IPS-18a (cell line): ENCODE results near the gene GPSM1.

Experiments
- H3K27ac ChIP-seq: one replicate; pipeline ENCODE4 v1.5.1; 2013; ENCODE audit warnings: low read length
- H3K27me3 ChIP-seq: one replicate; pipeline ENCODE4 v1.6.1; 2013; ENCODE audit warnings: mild to moderate bottlenecking, low read length; ENCODE audit not compliant: control insufficient read depth, insufficient read depth
- H3K36me3 ChIP-seq: one replicate; pipeline ENCODE4 v1.6.1; 2013; ENCODE audit warnings: low read depth, low read length; ENCODE audit not compliant: control insufficient read depth
- H3K4me1 ChIP-seq: one replicate; pipeline ENCODE4 v1.6.1; 2013; ENCODE audit warnings: low read depth, low read length; ENCODE audit not compliant: control insufficient read depth
- H3K4me3 ChIP-seq: one replicate; pipeline ENCODE4 v1.5.1; 2013; ENCODE audit warnings: low read length
- H3K9ac ChIP-seq: one replicate; pipeline ENCODE4 v1.6.1; 2013; ENCODE audit warnings: mild to moderate bottlenecking, low read length, moderate library complexity
- H3K9me3 ChIP-seq: one replicate; pipeline ENCODE4 v1.6.1; 2013; ENCODE audit warnings: low read depth, low read length; ENCODE audit not compliant: control insufficient read depth

The GPSM1 gene

DNA sequence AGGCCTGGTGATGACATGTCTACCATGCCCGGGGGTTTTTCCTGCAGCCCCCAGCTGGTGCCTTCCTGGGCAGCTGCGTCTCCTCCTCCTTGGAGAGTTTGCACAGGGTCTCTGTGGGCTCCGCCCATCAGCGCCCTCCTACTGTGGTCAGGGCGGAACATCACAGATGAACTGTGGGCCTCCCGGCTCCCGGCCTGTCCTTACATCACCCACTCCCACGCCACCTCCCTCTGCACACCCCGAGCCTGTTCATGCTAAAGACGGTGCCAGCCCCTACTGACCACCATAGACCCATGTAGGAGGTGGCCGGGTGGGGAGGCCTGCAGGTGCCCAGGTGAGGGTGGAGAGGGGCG, 12.6 kb downstream of the GPSM1 start:
- no peak overlapping the region for H3K27ac ChIP-seq
- H3K4me1 ChIP-seq: peaks cover 7% of the 10 kb centered on the region
- H3K4me3 ChIP-seq: no peak overlapping the region
- H3K9ac ChIP-seq: no peak overlapping the region
- H3K9me3 ChIP-seq: no peaks in the 10 kb centered on the region
- H3K27me3 ChIP-seq: no peaks in the 10 kb centered on the region
- no peaks in the 10 kb centered on the region for H3K36me3 ChIP-seq

DNA sequence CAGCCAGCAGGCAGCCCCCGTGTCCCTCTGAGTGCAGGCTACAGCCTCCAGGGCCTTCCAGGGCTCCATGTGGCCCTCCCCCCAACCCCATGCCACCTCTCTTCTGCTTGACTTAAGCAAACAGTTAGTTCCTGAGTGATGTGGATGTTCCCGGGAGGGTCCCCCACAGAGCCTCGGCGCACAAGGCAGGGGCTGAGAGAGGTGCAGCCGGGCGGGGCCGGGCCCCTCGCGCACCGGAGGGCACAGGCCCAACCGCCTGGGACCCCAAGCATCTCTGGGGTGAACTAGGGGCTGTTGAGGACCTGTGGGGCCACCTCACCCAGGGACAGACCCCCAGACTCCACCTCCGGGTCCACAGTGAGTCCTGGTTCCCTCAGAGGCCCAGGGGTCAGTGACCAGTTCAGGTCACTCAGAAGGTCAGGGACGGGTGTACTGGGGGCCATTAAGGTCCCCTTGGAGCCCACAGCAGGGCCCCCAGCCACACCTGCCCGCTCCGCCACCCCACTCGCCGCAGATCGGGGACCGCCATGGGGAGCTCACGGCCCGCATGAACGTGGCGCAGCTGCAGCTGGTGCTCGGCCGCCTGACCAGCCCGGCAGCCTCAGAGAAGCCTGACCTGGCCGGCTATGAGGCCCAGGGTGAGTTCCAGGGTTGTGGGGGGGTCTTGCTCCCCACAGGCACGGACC, 13.2 kb downstream of the GPSM1 start:
- peaks cover 7% of the 10 kb centered on the region for H3K4me1 ChIP-seq
- no peak overlapping the region for H3K9ac ChIP-seq
- no peak overlapping the region for H3K4me3 ChIP-seq
- no peaks in the 10 kb centered on the region for H3K27me3 ChIP-seq
- no peak overlapping the region for H3K27ac ChIP-seq
- H3K9me3 ChIP-seq: no peaks in the 10 kb centered on the region
- no peaks in the 10 kb centered on the region for H3K36me3 ChIP-seq

DNA sequence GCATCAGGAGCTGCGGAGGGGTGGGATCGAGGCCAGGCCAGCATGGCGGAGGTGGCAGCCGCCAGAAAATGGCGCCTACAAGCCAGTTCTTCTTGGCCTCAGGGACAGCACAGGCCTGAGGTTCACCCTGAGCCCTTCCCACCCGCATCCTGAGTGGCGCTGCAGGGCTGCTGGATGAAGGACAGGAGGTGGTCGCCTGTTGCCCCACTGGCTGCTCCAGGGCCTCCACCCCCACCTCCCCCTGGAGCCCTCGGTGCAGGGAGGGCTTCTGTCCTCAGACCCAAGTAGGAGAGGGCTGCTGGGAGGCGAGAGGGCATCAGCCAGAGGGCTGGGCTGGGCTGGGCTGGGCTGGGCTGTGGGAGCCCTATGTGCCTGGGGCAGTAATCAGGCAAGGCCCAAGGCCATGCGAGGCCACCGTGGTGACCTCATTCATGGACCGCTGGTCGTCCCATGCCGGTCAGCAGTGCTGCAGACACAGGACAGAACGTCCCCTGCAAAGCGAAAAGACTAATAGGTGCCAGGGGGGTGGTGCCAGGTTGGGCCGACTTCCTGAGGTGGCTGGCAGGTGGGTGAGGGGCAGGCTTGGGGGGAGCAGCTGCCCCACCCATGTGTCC, 13.8 kb downstream of the GPSM1 start:
- Histone ChIP-seq H3K9ac (no peak overlapping the region), H3K9me3 (no peaks in the 10 kb centered on the region), H3K27me3 (no peaks in the 10 kb centered on the region), H3K4me1 (peaks cover 7% of the 10 kb centered on the region), H3K36me3 (no peaks in the 10 kb centered on the region), H3K4me3 (no peak overlapping the region), H3K27ac (no peak overlapping the region)

DNA sequence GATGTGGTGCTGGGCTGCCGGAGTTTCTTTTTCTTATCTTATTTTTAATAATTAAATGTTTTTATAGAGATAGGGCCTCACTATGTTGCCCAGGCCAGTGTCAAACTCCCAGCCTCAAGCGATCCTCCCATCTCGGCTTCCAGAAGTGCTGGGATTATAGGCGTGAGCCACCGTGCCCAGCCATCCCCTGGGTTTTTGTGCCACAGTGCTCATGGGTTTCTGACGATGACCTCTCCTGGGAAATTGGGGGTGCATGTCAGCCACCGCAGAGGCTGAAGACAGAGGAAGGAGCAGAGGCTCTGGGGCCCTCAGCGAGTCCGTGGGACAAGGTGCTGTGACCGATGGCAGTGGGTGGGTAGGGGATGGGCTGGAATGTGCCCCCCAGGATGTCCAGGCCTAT, 14.4 kb downstream of the GPSM1 start:
- Histone ChIP-seq H3K27me3 (no peaks in the 10 kb centered on the region), H3K27ac (no peak overlapping the region), H3K4me1 (peaks cover 7% of the 10 kb centered on the region), H3K4me3 (peak overlapping the region; percentile 51), H3K9me3 (no peaks in the 10 kb centered on the region), H3K36me3 (no peaks in the 10 kb centered on the region), H3K9ac (no peak overlapping the region)

DNA sequence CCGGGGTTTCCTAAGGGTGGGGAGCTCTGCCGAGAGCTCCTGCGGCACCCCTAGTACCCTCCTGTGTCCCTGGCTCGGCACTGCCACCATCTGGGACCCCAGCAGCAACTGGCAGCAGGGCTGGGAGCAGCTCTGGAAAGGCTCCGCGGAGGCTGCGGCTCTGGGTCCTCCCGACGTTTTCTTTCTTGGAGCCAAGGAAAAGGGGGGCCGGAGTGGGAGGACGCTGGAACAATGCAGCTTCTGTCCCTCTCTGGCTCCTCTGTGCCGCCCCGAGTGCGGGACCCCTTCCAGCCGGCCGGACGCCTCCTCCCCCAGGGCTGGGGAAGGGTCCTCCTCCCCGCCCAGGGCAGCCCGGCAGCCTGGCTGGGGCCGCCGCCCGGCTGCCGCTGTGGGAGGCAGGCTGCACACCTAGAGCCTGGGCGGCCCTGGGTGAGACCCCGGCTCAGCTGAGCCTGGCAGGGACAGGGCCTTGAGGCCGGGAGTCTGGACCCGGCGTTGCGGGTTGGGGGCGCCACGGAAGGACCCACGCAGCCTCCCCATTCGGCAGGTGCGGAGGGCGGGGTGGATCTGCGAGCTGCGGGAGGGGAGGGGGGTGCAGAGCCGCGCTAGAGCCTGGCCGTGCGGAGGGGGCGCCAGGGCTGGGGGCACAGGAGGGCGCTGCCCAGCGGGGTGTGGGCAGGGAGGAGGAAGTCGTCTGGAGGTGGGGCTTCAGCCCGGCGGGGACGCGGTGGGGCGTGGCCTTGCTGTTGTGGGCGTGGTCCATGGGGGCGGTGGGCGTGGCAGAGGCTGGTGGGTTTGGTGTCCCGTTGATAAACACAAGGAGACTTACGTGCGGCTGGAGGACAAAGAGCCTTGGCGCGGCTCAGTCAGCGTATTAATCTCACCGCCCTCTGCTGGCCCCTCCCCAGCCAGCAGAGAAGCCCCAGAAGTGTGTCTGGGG, 15.1 kb downstream of the GPSM1 start:
- H3K4me3 ChIP-seq: peak overlapping the region; percentile 51
- H3K27me3 ChIP-seq: no peaks in the 10 kb centered on the region
- no peaks in the 10 kb centered on the region for H3K9me3 ChIP-seq
- peaks cover 7% of the 10 kb centered on the region for H3K4me1 ChIP-seq
- no peak overlapping the region for H3K27ac ChIP-seq
- H3K36me3 ChIP-seq: no peaks in the 10 kb centered on the region
- H3K9ac ChIP-seq: peak overlapping the region; percentile 31

DNA sequence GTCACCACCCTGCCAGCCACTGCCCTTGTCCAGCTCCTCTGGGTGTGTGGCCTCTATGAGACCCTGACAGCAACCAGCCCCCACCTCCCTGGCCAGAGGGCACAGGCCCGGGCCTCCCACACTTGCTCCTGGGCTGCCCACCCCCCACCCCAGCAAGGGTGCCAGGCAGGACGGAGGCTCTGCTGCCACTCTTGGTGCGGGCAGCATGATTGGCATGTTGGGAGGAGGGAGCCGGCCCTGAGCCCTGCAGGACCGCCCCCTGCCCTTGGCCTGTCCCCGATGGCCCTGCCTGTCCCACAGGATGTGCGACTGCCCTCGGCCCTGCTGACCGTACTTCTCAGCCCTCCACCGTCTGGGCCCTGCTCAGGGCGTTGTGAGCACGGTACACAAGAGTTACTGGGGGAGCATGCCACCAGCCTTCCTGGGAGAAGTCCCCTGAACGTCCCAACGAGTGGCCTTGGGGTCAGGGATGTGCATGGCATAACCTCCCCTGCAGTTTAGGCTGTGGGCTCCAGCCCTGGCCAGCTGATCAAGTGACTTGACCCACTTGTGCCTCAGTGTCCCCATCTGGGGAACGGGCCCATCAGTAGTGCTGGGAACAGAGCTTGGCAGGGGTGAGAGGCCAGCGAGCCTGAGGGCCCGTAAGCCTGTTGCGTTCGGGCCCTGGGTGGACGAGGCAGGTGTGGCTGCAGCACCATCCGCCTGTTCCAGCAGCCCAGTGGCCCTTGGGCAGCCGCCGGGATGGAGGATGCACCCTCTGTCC, 16.0 kb downstream of the GPSM1 start:
- H3K4me3 ChIP-seq: peak overlapping the region; percentile 51
- H3K27me3 ChIP-seq: no peaks in the 10 kb centered on the region
- H3K9ac ChIP-seq: peak overlapping the region; percentile 31
- no peak overlapping the region for H3K27ac ChIP-seq
- no peaks in the 10 kb centered on the region for H3K9me3 ChIP-seq
- H3K36me3 ChIP-seq: no peaks in the 10 kb centered on the region
- H3K4me1 ChIP-seq: peaks cover 7% of the 10 kb centered on the region

- no peaks in the 10 kb centered on the region for H3K9me3 ChIP-seq
- H3K9ac ChIP-seq: no peak overlapping the region
- peaks cover 7% of the 10 kb centered on the region for H3K4me1 ChIP-seq
- no peak overlapping the region for H3K4me3 ChIP-seq
- no peaks in the 10 kb centered on the region for H3K36me3 ChIP-seq
- no peaks in the 10 kb centered on the region for H3K27me3 ChIP-seq
- H3K27ac ChIP-seq: no peak overlapping the region
These were observed 16.5 kb downstream of the GPSM1 start for GRCh38 chr9:136343884-136344269.

DNA sequence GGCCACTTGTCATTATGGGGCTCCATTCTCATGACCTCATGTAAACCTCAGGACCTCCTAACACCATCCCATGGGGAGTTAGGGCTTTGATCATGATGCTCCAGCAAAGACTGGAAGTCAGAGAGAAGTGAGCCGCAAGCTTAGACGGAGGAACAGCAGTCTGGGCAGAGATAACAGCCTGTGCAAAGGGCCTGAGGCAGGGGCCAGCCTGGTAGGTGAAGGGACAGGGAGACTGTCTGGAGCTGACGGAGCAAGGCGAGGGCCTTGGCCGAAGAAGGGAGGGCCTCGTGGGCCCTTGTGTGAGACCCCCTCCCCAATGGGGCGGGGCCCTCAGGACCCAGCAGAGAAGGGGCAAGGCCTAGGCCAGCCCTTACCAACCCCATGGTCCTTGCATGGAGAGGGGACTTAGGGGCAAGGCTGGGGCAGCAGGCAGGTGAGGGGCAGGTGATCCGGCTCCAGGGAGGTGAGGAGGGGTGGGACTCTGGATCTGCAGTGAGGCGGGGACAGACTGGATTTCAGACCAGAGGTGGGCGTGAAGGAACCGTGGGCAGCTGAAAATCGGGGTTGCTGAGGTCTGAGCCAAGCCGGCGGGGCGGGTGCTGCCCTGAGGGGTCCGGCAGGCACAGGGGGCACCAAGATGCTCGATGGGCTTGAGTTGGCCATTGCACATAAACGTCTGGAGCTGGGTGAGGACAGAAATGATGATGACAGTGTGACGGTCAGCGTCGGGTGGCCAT, 17.4 kb downstream of the GPSM1 start:
- Histone ChIP-seq H3K27me3 (no peaks in the 10 kb centered on the region), H3K4me3 (no peak overlapping the region), H3K9ac (no peak overlapping the region), H3K4me1 (peaks cover 7% of the 10 kb centered on the region), H3K36me3 (no peaks in the 10 kb centered on the region), H3K9me3 (no peaks in the 10 kb centered on the region), H3K27ac (no peak overlapping the region)

DNA sequence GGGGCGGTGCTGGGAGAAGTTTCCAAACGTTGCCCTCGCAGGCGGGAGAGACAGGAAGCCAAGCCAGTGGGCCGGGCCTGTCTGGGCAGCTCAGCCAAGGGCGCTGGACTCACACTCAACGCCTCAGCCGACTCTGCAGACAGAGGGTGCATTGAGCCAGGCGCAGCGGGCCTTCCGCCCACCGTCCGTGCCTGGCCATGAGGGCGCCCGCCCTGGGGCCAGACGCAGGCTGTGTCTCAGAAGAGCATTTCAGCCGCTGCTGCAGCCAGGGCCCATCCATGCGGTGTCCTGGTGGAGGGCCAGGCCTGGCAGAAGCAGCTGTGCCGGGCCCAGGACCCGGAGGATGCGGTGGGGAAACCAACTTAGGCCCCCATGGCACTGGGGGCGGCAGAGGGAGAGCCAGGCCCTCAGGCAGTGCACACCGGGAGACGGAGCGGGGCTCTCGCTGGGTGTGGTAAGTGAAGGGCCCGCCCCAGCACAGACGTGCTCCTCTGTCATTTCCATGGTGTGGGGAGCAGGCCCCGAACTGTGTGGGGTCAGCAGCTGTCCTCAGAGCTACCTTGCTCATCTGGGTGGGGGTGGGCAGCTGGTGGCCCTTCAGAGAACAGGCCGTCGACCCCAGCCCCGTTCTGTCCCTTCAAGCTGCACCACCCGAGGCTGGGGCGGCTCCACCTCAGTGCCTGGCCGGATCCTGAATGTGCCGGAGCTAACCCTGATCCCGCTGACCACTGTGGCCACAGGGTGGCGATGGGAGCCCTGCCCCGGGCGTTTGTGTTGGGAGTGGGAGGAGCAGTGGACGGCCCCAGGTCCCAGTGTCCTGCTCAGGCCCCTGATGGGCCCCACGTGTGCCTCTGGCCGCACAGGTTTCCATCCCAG, 18.2 kb downstream of the GPSM1 start:
- Histone ChIP-seq H3K36me3 (no peaks in the 10 kb centered on the region), H3K4me1 (peaks cover 7% of the 10 kb centered on the region), H3K9me3 (no peaks in the 10 kb centered on the region), H3K27me3 (no peaks in the 10 kb centered on the region), H3K4me3 (no peak overlapping the region), H3K9ac (no peak overlapping the region), H3K27ac (no peak overlapping the region)

DNA sequence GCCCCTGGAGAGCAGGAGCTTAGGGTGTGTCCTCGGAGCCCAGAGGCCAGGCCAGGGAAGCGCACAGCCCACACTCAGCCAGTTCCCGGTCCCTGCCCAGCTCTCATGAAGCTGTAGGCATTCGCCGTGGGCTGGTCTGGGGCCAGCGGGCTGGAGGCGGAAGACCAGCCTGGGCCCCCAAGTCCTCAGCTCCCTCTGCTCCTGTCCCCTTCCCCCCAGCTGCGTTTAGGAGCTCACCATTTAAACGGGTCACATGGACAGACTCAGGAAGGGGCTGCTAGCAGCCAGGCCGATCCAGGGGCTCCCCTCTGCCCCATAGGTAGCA, 18.8 kb downstream of the GPSM1 start:
- no peaks in the 10 kb centered on the region for H3K27me3 ChIP-seq
- H3K9me3 ChIP-seq: no peaks in the 10 kb centered on the region
- no peak overlapping the region for H3K4me3 ChIP-seq
- H3K9ac ChIP-seq: no peak overlapping the region
- H3K27ac ChIP-seq: no peak overlapping the region
- no peaks in the 10 kb centered on the region for H3K36me3 ChIP-seq
- H3K4me1 ChIP-seq: peaks cover 7% of the 10 kb centered on the region
